Esophagus (tissue), 2 donors: Measurements from ENCODE around the gene APOB. TPM values are rescaled to one million over a fixed set of nuclear protein-coding genes. Genes with fewer than 3 reads are reported as not detected.

ENCODE experiments used
- H3K27ac ChIP-seq, 2 donors: one replicate each; pipeline ENCODE4 v1.5.1; 2013; ENCODE audit warnings: low read depth in 2 of 2, mild to moderate bottlenecking in 2 of 2, inconsistent platforms in 1 of 2, low read length in 1 of 2, moderate library complexity in 1 of 2
- H3K27me3 ChIP-seq, 2 donors: one replicate each; pipeline ENCODE4 v1.6.1; 2013; ENCODE audit warnings: low read length in 2 of 2, control low read depth in 1 of 2, mild to moderate bottlenecking in 1 of 2; ENCODE audit not compliant: insufficient read depth in 2 of 2, control insufficient read depth in 1 of 2
- H3K36me3 ChIP-seq, 2 donors: one replicate each; pipeline ENCODE4 v1.6.1; 2013; ENCODE audit warnings: low read length in 1 of 2; ENCODE audit not compliant: control insufficient read depth in 2 of 2, insufficient read depth in 2 of 2
- H3K4me1 ChIP-seq, 2 donors: one replicate each; pipeline ENCODE4 v1.6.1; 2013; ENCODE audit warnings: low read length in 1 of 2; ENCODE audit not compliant: control insufficient read depth in 2 of 2, insufficient read depth in 2 of 2
- H3K4me3 ChIP-seq, 2 donors: one replicate each; pipeline ENCODE4 v1.5.1; 2013; ENCODE audit warnings: low read length in 2 of 2, mild to moderate bottlenecking in 2 of 2, low read depth in 1 of 2, moderate library complexity in 1 of 2
- H3K9me3 ChIP-seq, 2 donors: one replicate each; pipeline ENCODE4 v1.6.1; 2013; ENCODE audit warnings: mild to moderate bottlenecking in 2 of 2, low read depth in 1 of 2, low read length in 1 of 2, moderate library complexity in 1 of 2; ENCODE audit not compliant: control insufficient read depth in 2 of 2, insufficient read depth in 1 of 2
- WGBS, 2 donors: extraction: QIAGEN DNeasy Blood & Tissue Kit; methylation state at CpG; one replicate each; pipeline ENCODE4 v1.1.7; 2013; 5-methylcytosine and 5-hydroxymethylcytosine counted together
- polyA plus RNA-seq, 2 donors: library from polyadenylated mRNA; stranded (reverse); fragments of 200-250 nt; gene quantifications; one replicate each; pipeline ENCODE4 v1.2.3, GENCODE V29; 2013
- donor health status: healthy with polysubstance abuse.
- donor health status: Bipolar disorder and iron deficiency.

Gene APOB
- polyA plus RNA-seq, 2 donors, result 0.02 TPM

- H3K36me3 ChIP-seq, result no peaks in the 10 kb centered on the region
- no peaks in the 10 kb centered on the region for H3K9me3 ChIP-seq
- WGBS, 2 donors, result 43 to 47% methylated on average over 5 of the region's 5 CpGs
- no peaks in the 10 kb centered on the region for H3K4me1 ChIP-seq
- H3K27ac ChIP-seq, result no peak overlapping the region
- H3K27me3 ChIP-seq, result no peaks in the 10 kb centered on the region
- no peak overlapping the region for H3K4me3 ChIP-seq
These were observed 58.8 kb downstream of the APOB start for GRCh38 chr2:20985062-20985461.

GRCh38 chr2:20984408-20984807 lies 59.5 kb downstream of the APOB start:
- H3K27me3 ChIP-seq, result no peaks in the 10 kb centered on the region
- H3K4me3 ChIP-seq, result no peak overlapping the region
- WGBS, 2 donors, result 71 to 72% methylated on average over 8 of the region's 8 CpGs
- no peaks in the 10 kb centered on the region for H3K4me1 ChIP-seq
- H3K9me3 ChIP-seq, result no peaks in the 10 kb centered on the region
- no peak overlapping the region for H3K27ac ChIP-seq
- no peaks in the 10 kb centered on the region for H3K36me3 ChIP-seq

GRCh38 chr2:20983844-20984243 lies 60.0 kb downstream of the APOB start:
- Histone ChIP-seq H3K27me3 (no peaks in the 10 kb centered on the region), H3K4me1 (no peaks in the 10 kb centered on the region), H3K9me3 (no peaks in the 10 kb centered on the region), H3K36me3 (no peaks in the 10 kb centered on the region), H3K27ac (no peak overlapping the region), H3K4me3 (no peak overlapping the region)
- 22 to 41% methylated on average over 3 of the region's 3 CpGs for WGBS, 2 donors

- Histone ChIP-seq H3K36me3 (no peaks in the 10 kb centered on the region), H3K27ac (no peak overlapping the region), H3K4me3 (no peak overlapping the region), H3K4me1 (peaks cover 0 to 2% of the 10 kb centered on the region in 2 donors), H3K9me3 (no peaks in the 10 kb centered on the region), H3K27me3 (no peaks in the 10 kb centered on the region)
- 74 to 77% methylated on average over 7 of the region's 7 CpGs for WGBS, 2 donors
These were observed 61.0 kb downstream of the APOB start for GRCh38 chr2:20982861-20983260.

GRCh38 chr2:20977520-20978180 lies 66.2 kb downstream of the APOB start:
- Histone ChIP-seq H3K9me3 (no peaks in the 10 kb centered on the region), H3K27me3 (no peaks in the 10 kb centered on the region), H3K27ac (peak overlapping the region; percentile 3 to 40), H3K36me3 (no peaks in the 10 kb centered on the region), H3K4me3 (no peak overlapping the region), H3K4me1 (peaks cover 0 to 3% of the 10 kb centered on the region in 2 donors)
- WGBS, 2 donors, result 48 to 51% methylated on average over 4 of the region's 4 CpGs

GRCh38 chr2:20976527-20976926 lies 67.3 kb downstream of the APOB start:
- H3K27me3 ChIP-seq, result no peaks in the 10 kb centered on the region
- peak overlapping the region; percentile 46 to 72 for H3K27ac ChIP-seq
- H3K4me1 ChIP-seq, result peaks cover 0 to 3% of the 10 kb centered on the region in 2 donors
- WGBS, 2 donors, result 29 to 43% methylated on average over 4 of the region's 4 CpGs
- H3K4me3 ChIP-seq, result no peak overlapping the region
- no peaks in the 10 kb centered on the region for H3K36me3 ChIP-seq
- no peaks in the 10 kb centered on the region for H3K9me3 ChIP-seq

- Histone ChIP-seq H3K36me3 (no peaks in the 10 kb centered on the region), H3K27ac (peak overlapping the region; percentile 72 to 80), H3K9me3 (no peaks in the 10 kb centered on the region), H3K4me3 (no peak overlapping the region), H3K27me3 (no peaks in the 10 kb centered on the region), H3K4me1 (peaks cover 0 to 2% of the 10 kb centered on the region in 2 donors)
- 53 to 58% methylated on average over 2 of the region's 2 CpGs for WGBS, 2 donors
These were observed 70.9 kb downstream of the APOB start for GRCh38 chr2:20972792-20973565.

- 19 to 31% methylated on average over 5 of the region's 5 CpGs for WGBS, 2 donors
- Histone ChIP-seq H3K4me1 (no peaks in the 10 kb centered on the region), H3K4me3 (no peak overlapping the region), H3K36me3 (no peaks in the 10 kb centered on the region), H3K27me3 (no peaks in the 10 kb centered on the region), H3K27ac (peak overlapping the region; percentile 32 to 35), H3K9me3 (no peaks in the 10 kb centered on the region)
These were observed 71.8 kb downstream of the APOB start for GRCh38 chr2:20972110-20972509.

- Histone ChIP-seq H3K9me3 (no peaks in the 10 kb centered on the region), H3K4me3 (no peak overlapping the region), H3K27ac (no peak overlapping the region), H3K27me3 (no peaks in the 10 kb centered on the region), H3K4me1 (no peaks in the 10 kb centered on the region), H3K36me3 (no peaks in the 10 kb centered on the region)
- 87 to 88% methylated on average over 4 of the region's 4 CpGs for WGBS, 2 donors
These were observed 73.8 kb downstream of the APOB start for GRCh38 chr2:20970068-20970467.
